Adrenal gland (tissue), 5 donors: ENCODE measurements around the gene ITIH5.

Source experiments
- CTCF ChIP-seq, 6 experiments: fragments of 450-650 bp in 4 of 6; fragments of 200-600 bp in 2 of 6; sonication (generic) in 1 of 6; IDR thresholded peaks; 1 replicate in 5 of 6; 2 replicates in 1 of 6; pipeline versions ENCODE4 v1.5.1 to v1.8.0; 2016 to 2021; ENCODE audit warnings: antibody characterized with exemption in 6 of 6, mild to moderate bottlenecking in 2 of 6, moderate library complexity in 1 of 6
- POLR2A ChIP-seq, 2 donors: fragments of 450-650 bp; IDR thresholded peaks; one replicate each; pipeline ENCODE4 v1.6.1; 2017; ENCODE audit warnings: antibody characterized with exemption in 2 of 2, mild to moderate bottlenecking in 2 of 2, moderate library complexity in 1 of 2
- donor health status: DM: no; HTN: no; CAD: no.

DNA sequence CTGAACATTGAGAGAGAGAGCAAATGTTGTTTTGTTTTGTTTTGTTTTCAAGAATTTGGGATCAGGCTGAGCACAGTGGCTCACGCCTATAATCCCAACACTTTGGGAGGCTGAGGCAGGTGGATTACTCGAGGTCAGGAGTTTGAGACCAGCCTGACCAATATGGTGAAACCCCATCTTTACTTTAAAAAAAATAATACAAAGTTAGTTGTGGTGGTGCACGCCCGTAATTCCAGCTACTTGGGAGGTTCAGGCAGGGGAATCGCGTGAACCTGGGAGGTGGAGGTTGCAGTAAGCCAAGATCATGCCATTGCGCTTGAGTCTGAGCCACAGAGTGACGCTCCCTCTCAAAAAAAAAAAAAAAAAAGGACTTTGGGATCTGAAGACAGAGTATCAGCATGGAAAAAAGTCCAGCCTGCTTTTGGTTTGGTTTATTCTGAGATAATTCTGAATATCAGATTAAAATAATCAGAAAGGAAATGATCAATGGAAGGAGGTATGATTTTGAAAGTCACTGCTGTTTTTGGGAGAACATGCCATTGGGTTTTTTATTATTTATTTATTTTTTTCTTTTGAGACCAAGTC, 34.5 kb upstream of the ITIH5 start:
- no peak for TF ChIP-seq POLR2A (IDR thresholded peaks at IDR 0.05)
- TF ChIP-seq CTCF (IDR thresholded peaks at IDR 0.05) = no peak
